Measurements from ENCODE around the gene TOMM34.

DNA sequence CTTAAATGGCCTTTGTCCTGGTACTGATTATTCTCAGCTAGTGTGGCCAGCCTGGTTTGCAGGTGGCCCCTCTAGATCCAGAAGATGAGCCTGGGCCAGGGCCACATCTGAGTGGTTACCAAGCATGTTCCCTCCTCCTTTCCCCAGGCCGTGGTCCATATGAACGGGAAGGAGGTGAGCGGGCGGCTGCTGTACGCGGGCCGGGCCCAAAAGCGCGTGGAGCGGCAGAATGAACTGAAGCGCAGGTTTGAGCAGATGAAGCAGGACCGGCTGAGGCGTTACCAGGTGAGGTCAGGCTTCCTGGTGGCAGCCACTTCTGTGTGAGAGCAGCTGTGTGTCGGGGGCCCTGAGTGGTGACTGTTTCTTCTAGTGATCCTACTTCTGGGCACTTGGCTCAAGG lies 38.8 kb downstream of the TOMM34 start:
- TF ChIP-seq, protein P1, sequence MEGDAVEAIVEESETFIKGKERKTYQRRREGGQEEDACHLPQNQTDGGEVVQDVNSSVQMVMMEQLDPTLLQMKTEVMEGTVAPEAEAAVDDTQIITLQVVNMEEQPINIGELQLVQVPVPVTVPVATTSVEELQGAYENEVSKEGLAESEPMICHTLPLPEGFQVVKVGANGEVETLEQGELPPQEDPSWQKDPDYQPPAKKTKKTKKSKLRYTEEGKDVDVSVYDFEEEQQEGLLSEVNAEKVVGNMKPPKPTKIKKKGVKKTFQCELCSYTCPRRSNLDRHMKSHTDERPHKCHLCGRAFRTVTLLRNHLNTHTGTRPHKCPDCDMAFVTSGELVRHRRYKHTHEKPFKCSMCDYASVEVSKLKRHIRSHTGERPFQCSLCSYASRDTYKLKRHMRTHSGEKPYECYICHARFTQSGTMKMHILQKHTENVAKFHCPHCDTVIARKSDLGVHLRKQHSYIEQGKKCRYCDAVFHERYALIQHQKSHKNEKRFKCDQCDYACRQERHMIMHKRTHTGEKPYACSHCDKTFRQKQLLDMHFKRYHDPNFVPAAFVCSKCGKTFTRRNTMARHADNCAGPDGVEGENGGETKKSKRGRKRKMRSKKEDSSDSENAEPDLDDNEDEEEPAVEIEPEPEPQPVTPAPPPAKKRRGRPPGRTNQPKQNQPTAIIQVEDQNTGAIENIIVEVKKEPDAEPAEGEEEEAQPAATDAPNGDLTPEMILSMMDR (IDR thresholded peaks at IDR 0.05), result no peak
- no peak for TF ChIP-seq POLR2A (IDR thresholded peaks at IDR 0.05)

All from heart left ventricle (tissue), 13 donors.